ENCODE data around the gene PTPN11. TPM values are rescaled to one million over a fixed set of nuclear protein-coding genes. Genes with fewer than 3 reads are reported as not detected.

Gene PTPN11
- total and polyA plus RNA-seq, 2 experiments from 2014 or later: 87.0 to 94.7 TPM

DNA sequence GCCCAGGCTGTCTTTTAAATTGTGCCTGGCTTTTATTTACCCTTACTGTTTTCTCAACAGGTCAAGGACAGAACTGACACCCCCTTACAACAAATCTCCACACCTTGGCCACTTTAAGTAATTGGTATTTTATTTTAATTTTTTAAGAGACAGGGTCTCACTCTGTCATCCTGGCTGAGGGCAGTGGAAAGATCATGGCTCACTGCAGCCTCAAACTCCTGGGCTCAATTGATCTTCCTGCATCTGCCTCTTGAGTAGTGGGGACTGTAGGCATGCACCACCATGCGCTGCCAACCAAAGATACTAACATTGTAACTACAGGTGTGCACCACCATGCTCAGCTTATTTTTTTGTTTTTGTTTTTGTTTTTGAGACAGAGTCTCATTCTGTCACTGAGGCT, 109.8 kb downstream of the PTPN11 start:
- Histone ChIP-seq H3K36me3 (ENCODE audit: insufficient read depth) (no peaks in the 10 kb centered on the region), H3F3A (replicated peaks; ENCODE audit: low read depth) (no peaks in the 10 kb centered on the region), H2AFZ (no peak overlapping the region), H3K79me2 (replicated peaks; ENCODE audit: insufficient read depth) (no peaks in the 10 kb centered on the region), H4K20me1 (replicated peaks; ENCODE audit: insufficient read depth) (no peaks in the 10 kb centered on the region), H3K4me1 (ENCODE audit: insufficient read depth) (no peaks in the 10 kb centered on the region), H3K9me2 (ENCODE audit: insufficient read depth) (no peaks in the 10 kb centered on the region), H3K27me3 (ENCODE audit: insufficient read depth) (no peaks in the 10 kb centered on the region), H3K4me3 (no peak overlapping the region), H3K27ac (ENCODE audit: low read depth) (no peak overlapping the region), H3K4me2 (no peak overlapping the region)
- Mint-ChIP-seq H3K27ac (no peak overlapping the region), H3K36me3 (ENCODE audit: low read depth) (no peaks in the 10 kb centered on the region), H3K4me1 (no peaks in the 10 kb centered on the region), H3K9me3 (no peaks in the 10 kb centered on the region), H3K27me3 (ENCODE audit: insufficient read depth, low read depth, poor library complexity) (no peaks in the 10 kb centered on the region), H3K4me3 (no peak overlapping the region)
- ATAC-seq (no peak), DNase-seq (ENCODE audit: low spot score) (no peak)
- TF ChIP-seq, protein P1, sequence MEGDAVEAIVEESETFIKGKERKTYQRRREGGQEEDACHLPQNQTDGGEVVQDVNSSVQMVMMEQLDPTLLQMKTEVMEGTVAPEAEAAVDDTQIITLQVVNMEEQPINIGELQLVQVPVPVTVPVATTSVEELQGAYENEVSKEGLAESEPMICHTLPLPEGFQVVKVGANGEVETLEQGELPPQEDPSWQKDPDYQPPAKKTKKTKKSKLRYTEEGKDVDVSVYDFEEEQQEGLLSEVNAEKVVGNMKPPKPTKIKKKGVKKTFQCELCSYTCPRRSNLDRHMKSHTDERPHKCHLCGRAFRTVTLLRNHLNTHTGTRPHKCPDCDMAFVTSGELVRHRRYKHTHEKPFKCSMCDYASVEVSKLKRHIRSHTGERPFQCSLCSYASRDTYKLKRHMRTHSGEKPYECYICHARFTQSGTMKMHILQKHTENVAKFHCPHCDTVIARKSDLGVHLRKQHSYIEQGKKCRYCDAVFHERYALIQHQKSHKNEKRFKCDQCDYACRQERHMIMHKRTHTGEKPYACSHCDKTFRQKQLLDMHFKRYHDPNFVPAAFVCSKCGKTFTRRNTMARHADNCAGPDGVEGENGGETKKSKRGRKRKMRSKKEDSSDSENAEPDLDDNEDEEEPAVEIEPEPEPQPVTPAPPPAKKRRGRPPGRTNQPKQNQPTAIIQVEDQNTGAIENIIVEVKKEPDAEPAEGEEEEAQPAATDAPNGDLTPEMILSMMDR (conservative IDR thresholded peaks at IDR 0.05; ENCODE audit: low read depth in 2 of 2): no peak
- no peak for TF ChIP-seq NANOG (IDR thresholded peaks at IDR 0.05; ENCODE audit: borderline replicate concordance)
- TF ChIP-seq, protein P2, sequence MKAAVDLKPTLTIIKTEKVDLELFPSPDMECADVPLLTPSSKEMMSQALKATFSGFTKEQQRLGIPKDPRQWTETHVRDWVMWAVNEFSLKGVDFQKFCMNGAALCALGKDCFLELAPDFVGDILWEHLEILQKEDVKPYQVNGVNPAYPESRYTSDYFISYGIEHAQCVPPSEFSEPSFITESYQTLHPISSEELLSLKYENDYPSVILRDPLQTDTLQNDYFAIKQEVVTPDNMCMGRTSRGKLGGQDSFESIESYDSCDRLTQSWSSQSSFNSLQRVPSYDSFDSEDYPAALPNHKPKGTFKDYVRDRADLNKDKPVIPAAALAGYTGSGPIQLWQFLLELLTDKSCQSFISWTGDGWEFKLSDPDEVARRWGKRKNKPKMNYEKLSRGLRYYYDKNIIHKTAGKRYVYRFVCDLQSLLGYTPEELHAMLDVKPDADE (IDR thresholded peaks at IDR 0.05): no peak
- TF ChIP-seq, protein P3, sequence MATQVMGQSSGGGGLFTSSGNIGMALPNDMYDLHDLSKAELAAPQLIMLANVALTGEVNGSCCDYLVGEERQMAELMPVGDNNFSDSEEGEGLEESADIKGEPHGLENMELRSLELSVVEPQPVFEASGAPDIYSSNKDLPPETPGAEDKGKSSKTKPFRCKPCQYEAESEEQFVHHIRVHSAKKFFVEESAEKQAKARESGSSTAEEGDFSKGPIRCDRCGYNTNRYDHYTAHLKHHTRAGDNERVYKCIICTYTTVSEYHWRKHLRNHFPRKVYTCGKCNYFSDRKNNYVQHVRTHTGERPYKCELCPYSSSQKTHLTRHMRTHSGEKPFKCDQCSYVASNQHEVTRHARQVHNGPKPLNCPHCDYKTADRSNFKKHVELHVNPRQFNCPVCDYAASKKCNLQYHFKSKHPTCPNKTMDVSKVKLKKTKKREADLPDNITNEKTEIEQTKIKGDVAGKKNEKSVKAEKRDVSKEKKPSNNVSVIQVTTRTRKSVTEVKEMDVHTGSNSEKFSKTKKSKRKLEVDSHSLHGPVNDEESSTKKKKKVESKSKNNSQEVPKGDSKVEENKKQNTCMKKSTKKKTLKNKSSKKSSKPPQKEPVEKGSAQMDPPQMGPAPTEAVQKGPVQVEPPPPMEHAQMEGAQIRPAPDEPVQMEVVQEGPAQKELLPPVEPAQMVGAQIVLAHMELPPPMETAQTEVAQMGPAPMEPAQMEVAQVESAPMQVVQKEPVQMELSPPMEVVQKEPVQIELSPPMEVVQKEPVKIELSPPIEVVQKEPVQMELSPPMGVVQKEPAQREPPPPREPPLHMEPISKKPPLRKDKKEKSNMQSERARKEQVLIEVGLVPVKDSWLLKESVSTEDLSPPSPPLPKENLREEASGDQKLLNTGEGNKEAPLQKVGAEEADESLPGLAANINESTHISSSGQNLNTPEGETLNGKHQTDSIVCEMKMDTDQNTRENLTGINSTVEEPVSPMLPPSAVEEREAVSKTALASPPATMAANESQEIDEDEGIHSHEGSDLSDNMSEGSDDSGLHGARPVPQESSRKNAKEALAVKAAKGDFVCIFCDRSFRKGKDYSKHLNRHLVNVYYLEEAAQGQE (IDR thresholded peaks at IDR 0.05; ENCODE audit: unreplicated experiment): no peak
- no peak for TF ChIP-seq EZH2phosphoT487 (IDR thresholded peaks at IDR 0.05; ENCODE audit: unreplicated experiment)
- no peak for TF ChIP-seq ZNF114 (CRISPR knock-in tag; IDR thresholded peaks at IDR 0.05)
- no peak for TF ChIP-seq CREB1 (CRISPR knock-in tag; IDR thresholded peaks at IDR 0.05; ENCODE audit: low read depth)
- no peak for TF ChIP-seq STAT1 (IDR thresholded peaks at IDR 0.05; ENCODE audit: unreplicated experiment)
- TF ChIP-seq ZNF331 (CRISPR knock-in tag; IDR thresholded peaks at IDR 0.05; ENCODE audit: low read depth): no peak
- TF ChIP-seq EZH2 (IDR thresholded peaks at IDR 0.05; ENCODE audit: low read depth, unreplicated experiment): no peak

DNA sequence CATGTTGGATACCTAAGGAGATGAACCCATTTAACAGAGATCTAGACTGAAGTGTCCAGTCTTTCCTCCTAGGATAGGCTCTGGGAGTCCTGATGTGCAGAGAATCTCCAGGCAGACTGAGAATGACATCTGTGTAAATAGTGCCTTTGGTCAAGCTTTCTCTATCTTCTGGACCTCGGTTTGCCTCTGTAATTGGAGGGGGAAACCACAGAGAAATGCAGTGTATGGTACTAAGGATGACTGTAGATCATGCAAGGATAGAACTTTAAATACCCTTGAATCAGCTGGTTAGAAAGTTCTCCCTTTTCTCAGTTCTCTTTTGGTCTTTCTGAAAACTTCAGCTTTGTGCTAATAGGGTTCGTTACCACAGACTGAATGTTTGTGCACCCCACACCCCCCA, 112.2 kb downstream of the PTPN11 start:
- Histone ChIP-seq H3K36me3 (ENCODE audit: insufficient read depth) (no peaks in the 10 kb centered on the region), H3F3A (replicated peaks; ENCODE audit: low read depth) (no peaks in the 10 kb centered on the region), H3K4me1 (ENCODE audit: insufficient read depth) (no peaks in the 10 kb centered on the region), H2AFZ (no peak overlapping the region), H3K4me3 (no peak overlapping the region), H3K4me2 (no peak overlapping the region), H4K20me1 (replicated peaks; ENCODE audit: insufficient read depth) (no peaks in the 10 kb centered on the region), H3K79me2 (replicated peaks; ENCODE audit: insufficient read depth) (no peaks in the 10 kb centered on the region), H3K9me2 (ENCODE audit: insufficient read depth) (no peaks in the 10 kb centered on the region), H3K27ac (ENCODE audit: low read depth) (no peak overlapping the region), H3K27me3 (ENCODE audit: insufficient read depth) (no peaks in the 10 kb centered on the region)
- ATAC-seq (no peak), DNase-seq (ENCODE audit: low spot score) (no peak)
- no peaks in the 10 kb centered on the region for H3K9me3 Mint-ChIP-seq
- no peak overlapping the region for H3K4me3 Mint-ChIP-seq
- no peaks in the 10 kb centered on the region for H3K4me1 Mint-ChIP-seq
- H3K27me3 Mint-ChIP-seq (ENCODE audit: insufficient read depth, low read depth, poor library complexity): no peaks in the 10 kb centered on the region
- H3K36me3 Mint-ChIP-seq (ENCODE audit: low read depth): no peaks in the 10 kb centered on the region
- H3K27ac Mint-ChIP-seq: no peak overlapping the region
- TF ChIP-seq STAT1 (IDR thresholded peaks at IDR 0.05; ENCODE audit: unreplicated experiment): no peak
